ENCODE results near the gene SH3BP4.
"Not testable (repeated sequence)": the region's sequence is repeated elsewhere in the genome, so short reads cannot be mapped to it uniquely, and the experiment has no call there.

The SH3BP4 gene

DNA sequence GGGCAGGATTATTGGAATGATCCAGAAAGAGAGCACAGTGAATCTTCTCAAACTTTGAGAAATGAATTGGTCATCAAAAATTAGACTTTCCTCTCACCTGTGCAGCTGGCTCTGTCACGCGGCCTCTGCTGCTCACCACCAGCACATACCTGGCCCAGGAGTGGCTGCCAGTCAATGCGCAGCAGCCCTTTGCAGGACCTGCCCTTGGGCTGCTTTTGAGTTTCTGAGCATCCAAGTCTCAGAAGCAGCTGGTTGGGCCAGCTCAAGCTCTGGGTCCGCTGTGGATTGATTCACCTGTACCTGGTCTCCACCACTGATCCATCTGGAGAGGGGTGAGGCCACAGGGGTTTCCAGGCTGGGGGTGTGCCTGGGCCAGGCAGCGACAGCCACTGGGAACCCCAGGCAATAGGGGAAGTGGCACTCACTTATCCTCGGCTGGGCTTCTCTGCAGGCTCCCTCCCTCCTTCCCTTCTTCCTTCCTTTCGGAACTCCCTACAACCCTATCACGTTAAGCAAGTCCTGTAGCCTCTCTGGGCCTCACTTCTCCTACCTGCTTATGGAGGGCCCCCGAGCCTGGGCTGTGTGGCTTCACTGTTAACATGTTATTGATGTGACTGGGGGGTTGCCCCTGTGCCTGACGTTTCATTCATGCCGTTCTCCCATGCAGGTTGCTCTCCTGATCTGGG, 48.1 kb downstream of the SH3BP4 start:
- DNase-seq = no peak

DNA sequence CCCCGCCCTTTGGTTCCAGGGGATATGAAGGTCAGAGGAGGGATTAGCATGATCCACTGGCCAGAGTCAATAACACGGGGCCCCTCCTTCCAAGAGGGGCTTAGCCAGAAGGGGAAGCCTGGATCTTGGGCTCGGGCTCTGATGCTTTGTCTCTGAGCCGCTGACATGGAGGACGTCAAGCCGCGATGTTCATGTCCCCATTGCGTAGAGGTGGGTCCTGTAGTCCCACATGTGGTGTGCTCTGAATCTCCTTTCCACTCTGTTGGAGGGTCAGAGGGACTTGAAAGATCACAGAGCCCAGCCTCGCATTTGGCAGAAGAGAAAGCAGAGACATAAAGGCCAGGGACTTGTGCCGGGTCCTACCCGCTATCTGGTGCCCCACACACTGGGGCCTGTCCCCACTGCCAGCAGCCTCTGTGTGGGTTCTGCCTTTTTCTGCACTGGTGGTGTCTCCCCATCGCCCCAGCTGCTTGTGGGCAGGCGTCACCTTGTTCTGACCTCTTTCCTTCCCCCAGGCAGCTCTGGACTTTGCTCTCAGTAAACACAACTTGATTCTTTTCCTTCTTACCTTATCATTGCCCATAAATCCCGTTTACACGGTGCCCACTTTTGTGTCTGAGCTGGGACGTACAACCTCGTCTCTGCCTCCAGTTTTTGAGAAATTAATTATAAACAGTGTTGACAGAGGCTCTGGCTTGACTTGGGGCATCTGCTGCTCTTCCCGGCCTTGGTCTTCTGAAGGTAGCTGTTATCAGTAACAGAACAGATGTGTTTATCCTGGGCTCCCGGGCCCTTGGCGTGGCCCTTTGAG, 48.8 kb downstream of the SH3BP4 start:
- DNase-seq = no peak

- DNase-seq = no peak
Observed at GRCh38 chr2:235001237-235002133, 49.7 kb downstream of the SH3BP4 start.

- DNase-seq = no peak
Observed at GRCh38 chr2:235002198-235003095, 50.6 kb downstream of the SH3BP4 start.

DNA sequence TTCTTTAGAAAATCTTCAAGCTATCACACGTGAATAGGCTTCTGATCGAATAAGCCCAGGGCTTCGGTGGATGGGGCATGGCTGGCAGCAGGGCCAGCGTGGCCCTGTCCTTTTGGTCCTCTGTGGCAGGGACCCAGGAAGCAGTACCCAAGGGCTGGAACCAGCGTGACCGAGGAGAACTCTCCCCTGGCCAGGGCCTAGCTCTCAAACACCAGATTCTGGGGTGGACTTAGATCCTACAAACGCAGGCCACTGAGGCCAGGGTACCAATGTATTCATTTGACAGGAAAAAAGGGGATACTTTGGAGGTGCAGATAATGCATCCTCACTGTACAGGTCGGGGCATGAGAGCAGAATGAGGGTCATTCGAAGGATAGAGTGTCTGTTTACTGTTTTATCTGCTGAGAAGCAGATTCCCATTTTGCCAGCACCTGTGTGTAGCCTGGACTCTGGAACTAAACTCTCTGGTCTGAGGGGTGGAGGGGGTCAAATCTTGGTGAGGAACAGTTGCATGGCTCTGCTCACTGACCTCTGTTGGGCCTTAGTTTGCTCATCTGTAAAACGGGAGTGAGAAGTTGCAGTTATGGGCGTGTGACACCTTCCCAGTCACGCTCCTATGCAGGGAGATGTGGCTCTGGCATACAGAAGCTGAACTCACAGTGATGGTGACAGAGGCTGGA, 51.4 kb downstream of the SH3BP4 start:
- no peak for DNase-seq

GRCh38 chr2:235004329-235004903, 52.6 kb downstream of the SH3BP4 start:
- DNase-seq = no peak

DNA sequence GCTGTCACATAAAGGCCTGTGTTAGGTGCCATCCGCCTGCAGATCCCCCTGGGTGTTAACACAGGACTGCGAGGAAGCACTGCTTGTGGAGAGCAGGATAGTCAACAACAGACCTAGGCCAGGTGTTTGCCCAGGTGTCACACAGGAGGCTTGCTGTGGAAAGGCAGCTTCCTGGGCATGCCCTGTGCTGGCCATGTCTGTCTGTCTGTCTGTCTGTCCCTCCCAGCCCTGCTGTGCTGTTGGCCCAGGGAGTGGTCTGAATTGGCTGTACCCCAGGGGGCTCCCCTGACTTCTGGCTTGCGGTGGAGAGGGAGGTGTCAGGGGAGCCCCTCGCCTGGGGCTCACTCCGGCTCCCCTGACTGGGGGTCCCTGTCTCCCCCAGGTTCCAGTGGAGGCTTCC, 53.2 kb downstream of the SH3BP4 start:
- DNase-seq = no peak

DNA sequence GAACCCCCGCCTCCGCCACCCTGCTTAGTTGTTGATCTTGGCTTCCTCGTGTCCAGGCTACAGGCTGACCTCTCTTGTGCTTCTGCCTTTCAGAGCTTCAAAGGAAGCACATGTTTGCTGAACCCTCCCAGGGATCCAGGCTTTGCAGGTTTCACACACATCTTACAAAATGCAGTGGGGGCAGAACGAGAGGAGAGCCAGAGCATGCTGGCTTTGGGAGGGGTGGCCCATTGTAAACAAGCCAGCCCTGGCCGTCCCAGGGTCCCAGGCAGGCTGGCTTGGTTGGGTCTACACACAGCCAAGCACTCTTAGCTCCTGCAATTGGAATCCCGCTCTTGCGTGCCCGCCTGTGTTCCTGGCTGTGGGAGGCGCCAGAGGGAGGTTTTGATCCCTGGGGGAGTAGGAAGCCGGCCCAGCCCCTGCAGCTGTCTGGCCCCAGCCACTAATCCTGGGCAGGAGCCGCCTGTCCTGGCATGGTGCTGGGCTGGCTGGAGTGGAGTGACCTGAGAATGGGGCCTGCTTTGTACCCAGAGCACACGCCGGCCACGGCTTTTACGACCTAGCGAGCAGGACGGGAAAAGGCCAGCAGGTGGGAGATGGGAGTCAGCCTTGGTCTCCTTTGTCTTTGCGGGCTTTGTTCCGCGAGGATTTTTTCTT, 53.9 kb downstream of the SH3BP4 start:
- DNase-seq = no peak

DNA sequence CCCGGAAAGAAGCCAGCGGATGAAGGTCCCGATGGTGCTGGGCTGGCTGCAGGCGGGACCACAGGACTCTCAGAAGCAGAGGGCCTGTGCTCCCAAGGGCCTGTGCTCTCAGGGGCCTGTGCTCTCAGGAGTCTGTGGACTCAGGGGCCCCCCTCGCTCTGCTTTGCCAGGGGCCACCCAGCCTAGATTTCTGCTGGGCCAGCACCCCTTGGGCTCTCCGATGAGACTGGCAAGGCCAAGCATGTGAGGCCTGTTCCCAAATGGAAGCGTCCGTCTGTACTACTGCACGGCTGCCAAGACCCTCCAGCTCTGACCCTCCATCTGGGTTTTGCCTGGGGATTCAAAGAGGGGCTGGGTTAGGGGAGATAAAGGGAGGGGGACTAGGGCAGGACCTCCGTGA, 54.6 kb downstream of the SH3BP4 start:
- DNase-seq = no peak

GRCh38 chr2:235006986-235007385, 55.2 kb downstream of the SH3BP4 start:
- DNase-seq = no peak

DNA sequence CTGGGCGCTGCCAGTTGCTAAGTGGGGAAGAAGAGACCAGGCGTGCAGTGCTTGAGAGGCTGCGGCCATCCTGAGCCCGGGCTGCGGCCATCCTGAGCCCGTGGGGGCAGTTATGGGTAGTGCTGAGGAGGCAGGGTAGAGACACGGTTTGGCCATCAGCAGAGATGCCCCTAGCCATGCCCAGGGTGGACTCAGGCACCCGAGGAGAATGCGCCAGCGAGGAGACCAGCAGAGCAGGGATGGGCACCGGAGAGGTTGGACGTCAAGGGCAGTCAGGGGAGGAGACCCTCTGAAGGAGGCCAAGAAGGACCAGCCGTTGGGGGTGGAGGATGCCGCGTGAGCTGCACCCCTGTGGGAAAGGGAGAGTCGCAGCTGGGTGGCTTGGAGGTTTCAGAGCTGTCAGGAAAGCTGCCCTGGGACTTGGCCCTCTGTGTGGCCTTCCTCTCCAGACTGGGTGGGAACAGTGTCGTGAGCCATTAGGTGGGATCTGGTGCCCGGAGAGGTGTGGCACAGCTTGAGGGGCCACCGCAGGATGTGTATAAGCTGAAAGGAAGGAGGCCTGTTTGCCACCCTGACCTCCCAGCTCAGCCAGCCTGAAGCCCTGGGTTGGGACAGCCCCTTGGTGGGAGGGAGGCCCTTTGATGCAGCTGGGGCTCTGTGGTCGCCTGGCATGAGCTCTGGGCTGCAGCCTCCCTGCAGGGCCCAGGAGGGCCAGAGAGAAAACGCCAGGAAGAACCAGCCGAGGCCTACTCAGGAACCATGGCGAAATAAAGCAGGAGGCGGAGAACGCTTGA, 56.0 kb downstream of the SH3BP4 start:
- no peak for DNase-seq

- no peak for DNase-seq
Observed at GRCh38 chr2:235008584-235009044, 56.8 kb downstream of the SH3BP4 start.

- DNase-seq = no peak
Observed at GRCh38 chr2:235009081-235009480, 57.3 kb downstream of the SH3BP4 start.

GRCh38 chr2:235010117-235010714, 58.4 kb downstream of the SH3BP4 start:
- DNase-seq = no peak

DNA sequence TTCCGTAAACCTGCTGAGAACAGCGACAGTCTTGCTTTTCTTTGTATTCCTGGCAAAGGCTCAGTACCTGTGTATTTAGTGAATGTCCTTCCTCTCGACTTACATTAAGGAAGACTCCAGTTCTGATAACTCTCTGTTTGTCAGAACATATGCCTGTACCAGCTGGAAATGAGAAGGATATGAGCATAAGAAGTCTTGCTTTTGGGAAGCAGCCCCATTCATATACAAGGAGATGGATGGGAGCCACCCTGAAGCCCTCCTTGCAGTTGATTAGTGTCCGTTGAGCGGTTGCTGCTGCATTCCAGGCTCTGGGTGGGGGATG, 59.8 kb downstream of the SH3BP4 start:
- no peak for DNase-seq

DNA sequence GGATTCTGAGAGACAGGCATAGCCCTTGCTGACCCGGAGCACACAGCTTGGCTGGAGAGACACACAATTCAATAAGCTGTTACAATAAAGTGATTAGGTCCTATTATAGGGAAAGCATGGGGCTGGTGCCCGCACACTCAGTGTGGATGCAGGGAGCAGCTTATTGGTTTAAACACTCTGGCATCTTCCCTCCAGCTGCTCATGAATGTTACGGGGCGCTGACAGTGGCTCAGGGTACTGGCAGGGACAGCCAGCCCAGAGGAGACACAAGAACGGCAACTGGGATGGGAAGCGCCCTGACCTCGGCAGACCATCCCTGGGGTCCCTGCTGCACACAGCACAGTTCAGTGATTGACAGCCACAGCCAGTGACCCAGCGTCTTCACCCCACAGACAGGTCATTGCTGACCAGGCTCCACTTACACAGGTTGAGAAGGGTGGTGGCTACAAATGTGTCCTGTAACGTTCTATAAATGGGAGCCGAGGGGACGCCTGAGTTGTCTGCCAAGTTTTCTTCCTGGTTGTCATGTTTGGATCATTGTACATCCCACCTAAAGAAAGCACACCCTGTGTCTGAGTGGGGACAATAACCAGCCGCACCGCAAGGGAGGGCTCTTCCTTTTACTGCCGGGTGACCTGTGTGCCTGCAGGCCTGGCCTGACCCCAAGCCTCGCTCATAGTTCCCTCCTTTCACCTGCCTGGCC, 60.3 kb downstream of the SH3BP4 start:
- DNase-seq = no peak

GRCh38 chr2:235017441-235017840, 65.6 kb downstream of the SH3BP4 start:
- DNase-seq = no peak

DNA sequence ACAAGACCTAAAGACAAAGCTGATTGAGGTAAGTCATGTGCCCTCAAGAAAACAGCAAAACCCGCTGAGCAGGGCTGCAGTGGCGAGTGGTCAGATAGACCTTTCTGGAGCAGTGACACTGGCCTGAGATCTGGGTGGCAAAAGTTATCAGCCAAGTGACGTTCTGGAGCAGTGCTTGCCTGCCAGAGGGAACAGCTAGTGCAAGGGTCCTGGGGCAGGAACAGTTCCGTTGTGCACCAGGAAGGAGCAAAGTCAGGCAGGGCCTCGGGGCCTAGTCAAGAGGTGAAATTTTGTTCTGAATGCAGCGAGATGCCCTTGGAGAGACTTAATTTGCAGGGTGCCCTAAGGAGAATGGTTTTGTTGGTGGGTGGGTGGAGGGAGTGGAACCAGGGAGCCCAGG, 67.0 kb downstream of the SH3BP4 start:
- DNase-seq = no peak

DNA sequence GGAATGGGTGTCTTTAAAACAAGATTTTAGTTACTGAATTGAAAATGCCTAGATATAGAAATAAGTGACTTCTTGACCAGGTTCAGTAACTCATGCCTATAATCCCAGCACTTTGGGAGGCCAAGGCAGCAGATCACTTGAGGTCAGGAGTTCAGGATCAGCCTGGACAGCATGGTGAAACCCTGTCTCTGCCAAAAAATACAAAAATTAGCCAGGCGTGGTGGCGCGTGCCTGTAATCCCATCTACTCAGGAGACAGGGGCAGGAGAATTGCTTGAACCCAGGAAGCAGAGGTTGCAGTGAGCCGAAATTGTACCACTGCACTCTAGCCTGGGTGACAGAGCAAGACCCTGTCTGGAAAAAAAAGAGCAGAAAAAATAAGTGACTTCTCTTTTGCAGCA, 68.3 kb downstream of the SH3BP4 start:
- not testable (repeated sequence) for DNase-seq
